Suppressor macrophage treated with lipopolysaccharide for 4 hours (primary cell): ENCODE measurements around the gene IGFBP5.

Experiments
- DNase-seq: peaks from one replicate; pipeline ENCODE4 v3.0.0-alpha.2; 2020

The IGFBP5 gene

DNA sequence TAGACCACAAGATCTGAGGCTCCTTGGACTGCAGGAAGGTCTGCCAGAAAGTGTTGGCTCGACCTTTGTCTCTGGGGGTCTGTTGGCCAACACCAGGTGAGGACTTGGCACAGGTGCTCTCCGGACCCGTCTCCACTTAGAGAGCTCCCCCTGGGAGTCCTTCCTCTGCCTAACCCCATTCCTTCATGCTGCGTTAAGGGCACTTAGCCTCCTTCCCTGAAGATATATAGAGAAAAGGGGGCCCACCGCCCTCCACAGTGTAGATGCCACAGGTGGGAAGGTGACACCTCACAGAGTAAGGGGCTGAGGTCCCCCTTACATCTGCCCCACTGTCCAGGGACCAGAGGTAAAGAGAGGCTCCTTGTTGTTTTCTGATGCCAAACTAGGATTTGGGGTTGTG, 8.2 kb downstream of the IGFBP5 start:
- DNase-seq = no peak

DNA sequence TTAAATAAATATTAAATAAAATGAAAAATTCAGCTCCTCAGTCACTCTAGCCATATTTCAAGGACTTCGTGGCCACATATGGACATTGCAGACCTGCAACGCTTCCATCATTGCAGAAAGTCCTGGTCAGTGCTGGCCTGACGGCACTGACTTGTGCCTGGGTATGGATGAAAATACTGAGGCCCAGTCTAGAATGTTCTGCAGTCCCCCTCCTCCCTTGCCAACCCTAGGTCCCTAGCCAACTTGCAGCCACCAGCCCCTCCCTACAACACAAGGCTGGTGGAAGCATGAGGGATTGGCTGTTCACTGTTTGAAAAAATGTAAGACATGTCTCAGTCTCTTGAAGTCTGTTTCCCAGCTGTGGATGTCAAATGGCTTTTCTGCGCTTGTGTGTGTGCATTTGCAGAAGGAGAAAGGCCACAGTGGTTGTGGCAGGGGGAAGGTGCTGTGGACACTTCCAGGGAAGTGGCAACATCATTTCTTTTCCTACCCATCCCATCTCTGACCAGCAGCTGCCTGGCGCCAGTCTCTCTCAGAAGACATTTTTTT, 9.9 kb downstream of the IGFBP5 start:
- no peak for DNase-seq

DNA sequence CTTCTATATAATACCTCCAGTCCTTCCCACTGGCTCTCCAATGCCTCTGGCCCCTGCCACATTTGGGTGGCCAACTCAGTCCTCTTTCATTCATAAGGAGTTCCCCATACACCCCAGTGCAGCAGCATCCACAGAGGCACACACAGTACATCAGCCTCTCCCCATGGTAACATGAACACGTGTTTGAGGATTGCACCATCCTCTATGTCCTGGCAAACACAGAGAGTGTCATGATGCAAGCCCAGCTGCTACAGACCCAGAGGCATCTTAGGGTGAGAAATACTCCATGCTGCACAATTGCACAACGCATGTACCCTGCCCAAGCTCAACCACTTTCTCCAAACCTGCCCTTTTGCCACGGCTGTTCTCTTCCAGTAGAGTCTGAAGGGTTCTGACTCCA, 11.5 kb downstream of the IGFBP5 start:
- peak; percentile 82 for DNase-seq

DNA sequence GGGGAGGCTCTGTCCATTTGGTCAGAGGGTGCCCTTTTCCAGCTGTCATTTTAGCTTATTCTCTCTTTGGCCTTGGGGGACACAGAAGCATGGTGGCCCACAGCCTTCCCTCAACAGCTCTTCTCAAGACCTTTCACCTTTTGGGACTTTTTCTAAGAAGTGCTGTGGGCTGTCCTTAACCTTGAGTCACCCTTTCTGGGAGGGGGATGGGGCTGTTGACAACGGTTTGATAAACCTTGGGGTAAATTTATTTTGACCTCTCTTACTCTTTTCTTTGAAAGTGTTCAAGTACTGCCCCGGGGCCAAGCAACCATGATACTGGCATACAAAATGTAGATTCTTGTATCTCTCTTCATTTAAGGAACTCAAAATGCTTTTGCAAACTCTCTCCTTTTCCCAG, 13.7 kb downstream of the IGFBP5 start:
- DNase-seq = no peak

DNA sequence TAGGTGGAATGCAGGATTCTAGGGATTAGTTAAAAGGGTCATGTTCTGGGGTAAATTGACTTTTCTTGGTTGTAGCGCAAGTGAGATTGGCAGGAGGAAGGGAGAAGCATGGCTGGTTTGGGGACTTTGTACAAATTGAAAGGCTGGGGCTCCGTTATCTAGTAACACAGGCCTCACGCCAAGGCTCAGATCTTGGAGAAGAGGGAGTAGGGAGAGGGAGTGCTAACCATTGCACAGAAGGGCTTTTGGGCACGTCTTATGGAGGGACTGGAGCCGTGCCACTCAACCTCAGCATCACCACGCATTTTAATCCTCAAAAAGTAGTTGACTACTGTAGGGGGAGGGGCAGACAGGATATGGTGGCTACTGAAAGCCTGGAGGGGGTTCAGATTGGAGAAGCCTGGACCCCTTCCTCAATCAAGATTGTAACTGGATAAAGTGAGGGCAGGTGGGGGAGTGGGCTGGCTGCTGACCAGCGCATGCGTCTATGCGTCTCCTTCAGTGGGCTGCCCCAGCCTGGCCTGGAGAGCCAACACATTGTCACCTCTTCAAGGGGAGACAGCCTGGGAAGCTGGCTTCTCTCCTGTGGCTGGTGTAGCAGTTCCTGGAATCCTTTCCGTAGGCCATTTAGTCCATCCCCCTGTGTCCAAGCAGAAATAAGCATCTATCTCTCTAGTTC, 14.3 kb downstream of the IGFBP5 start:
- DNase-seq = no peak

DNA sequence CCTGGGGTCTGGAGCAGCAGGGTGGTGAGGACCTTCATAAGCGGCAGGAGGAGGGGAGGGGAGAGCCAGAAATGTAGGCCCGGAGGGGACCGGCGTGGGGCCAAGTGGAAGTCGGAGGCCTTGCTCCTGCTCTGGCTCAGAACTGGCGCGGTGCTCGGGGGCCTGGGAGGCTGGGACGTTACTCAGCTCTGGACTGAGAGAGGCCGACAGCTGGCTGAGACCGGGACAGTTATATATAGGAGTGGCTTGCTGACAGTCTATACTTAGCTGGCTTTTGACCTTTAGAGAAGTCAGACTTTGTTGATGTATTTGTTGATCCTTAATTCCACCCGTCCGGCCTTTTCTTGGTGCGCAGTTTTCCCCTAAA, 15.7 kb downstream of the IGFBP5 start:
- DNase-seq = no peak

DNA sequence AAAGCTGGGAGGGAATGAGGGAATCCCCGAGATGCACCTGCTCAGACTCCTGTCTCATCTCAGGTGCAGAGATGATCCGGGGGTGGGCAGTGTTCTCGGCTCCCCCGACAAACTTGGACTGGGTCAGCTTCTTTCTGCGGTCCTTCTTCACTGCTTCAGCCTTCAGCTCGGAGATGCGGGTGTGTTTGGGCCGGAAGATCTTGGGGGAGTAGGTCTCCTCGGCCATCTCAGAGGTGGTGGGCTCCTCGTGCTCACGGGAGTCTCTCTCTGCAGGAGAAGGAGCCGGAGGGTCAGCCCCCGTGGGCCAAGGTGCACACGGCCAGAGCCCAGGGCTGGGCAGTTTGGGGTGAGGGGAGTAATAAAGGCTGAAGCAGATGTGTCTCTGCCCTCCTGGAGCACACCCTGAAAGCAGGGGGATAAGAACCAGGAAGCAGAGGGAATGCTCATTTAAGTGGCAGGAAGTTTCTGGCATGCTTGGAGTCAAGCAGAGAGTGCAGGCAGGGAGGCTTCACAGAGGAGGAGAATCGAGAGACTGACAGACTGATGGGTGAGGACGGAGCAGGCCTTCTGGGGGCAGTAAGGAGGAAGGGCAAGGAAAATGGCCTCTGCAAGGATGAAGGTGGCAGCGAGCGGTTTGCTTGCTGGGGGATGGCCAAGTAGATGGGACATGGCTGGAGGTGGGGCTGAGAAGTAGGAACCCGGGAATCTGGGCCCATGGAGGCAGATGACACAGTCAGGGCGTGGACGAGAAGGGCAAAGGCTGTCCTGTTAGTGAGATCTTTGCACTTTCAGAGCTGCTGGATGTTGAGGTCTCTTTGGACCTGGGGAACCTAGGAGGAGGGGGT, 16.3 kb downstream of the IGFBP5 start:
- DNase-seq = no peak

DNA sequence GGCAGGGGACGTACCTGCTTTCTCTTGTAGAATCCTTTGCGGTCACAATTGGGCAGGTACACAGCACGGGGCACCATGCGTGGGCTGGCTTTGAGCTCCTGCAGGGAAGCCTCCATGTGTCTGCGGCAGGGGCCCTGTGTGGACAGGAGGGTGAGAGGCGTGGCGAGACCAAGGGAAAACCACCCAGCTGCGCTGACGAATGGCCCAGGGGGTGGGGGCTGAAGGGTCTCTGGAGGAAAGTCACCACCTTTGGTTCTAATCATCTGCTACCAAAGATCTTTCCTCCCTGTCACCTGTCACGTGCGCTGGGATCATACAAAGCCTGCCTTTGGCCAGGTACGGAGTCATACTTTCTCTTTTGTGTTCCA, 17.3 kb downstream of the IGFBP5 start:
- DNase-seq = no peak

DNA sequence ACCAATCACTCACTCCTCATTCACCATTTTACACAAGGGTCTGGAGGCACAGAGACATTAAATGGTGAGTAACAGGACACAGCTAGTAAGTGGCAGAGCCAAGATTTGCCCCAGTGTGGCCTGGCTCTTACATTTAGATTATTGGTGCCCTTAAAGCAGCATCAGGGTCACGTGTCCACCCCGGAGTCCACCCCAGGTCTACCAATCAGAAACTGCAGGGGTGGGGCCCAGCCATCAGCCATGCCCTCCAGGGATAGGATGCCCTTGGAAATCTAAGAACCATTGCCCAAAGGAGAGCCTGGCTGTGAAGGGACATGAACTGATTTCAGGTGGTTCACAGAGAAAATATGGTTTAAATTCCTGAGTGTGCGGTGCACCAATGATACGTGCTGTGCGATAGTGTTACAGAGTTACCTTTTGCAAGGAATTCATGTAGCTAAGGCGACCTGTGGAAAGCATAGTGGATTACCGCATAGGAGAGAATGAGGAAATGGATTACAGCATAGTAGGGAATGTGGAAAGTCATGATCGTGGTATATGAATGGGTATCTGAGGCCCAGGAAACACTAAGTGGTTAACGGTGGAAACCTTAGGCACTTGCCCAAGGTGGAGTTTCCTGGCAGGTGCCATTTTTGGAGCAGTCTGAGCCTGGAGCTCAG, 17.8 kb downstream of the IGFBP5 start:
- no peak for DNase-seq

DNA sequence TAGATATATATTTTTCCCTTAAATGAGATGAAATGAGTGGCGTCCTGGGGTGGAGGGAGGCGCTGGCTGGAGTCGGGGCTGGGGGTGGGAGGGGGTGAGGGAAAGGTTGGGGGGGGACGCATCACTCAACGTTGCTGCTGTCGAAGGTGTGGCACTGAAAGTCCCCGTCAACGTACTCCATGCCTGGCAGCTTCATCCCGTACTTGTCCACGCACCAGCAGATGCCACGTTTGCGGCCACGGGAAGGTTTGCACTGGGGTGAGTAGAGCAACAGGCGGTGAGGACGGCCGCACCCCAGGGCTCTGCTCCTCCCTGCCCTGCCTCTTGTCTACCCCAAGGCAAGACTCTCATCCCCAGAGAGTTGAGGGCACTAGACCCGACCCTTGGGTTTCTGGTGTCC, 18.7 kb downstream of the IGFBP5 start:
- no peak for DNase-seq

DNA sequence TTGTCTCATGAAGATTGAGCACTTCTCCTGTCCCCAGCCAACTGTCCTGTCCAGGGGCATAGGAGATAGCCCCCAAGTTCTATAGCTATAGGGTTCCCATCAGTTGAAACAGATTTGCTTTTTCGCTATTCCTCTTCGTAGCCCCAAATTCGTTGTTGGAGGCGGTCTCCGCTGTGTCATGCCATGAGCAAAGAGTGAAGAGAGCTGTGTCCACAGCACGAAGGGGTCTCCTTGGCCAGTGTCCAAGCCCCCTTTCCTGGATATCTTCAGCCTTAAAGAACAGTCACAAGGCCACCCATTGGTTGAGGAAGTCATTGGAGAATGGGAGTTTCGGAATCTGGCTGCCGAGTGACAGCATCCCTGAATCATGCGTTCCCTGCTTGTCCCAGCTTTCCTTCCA, 21.0 kb downstream of the IGFBP5 start:
- no peak for DNase-seq

DNA sequence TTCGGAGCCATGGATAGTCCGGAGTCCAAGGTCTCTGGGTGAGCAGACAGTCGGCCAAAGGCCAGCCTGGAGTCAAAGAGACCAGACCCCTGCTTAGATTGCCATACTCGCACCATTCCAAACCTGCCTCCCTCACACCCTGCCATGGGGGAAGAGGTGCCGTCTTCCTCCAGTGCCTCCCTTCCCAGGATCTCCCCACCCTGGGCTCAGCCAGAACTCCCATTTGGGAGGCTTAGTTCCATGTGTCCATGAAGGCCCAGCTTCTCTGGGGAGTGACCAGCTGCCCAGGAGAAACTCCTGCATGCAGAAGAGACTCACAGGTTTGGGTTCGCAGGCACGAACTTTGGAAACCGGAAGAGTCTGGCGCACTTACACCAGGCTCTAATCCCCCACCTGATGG, 21.7 kb downstream of the IGFBP5 start:
- DNase-seq = no peak

DNA sequence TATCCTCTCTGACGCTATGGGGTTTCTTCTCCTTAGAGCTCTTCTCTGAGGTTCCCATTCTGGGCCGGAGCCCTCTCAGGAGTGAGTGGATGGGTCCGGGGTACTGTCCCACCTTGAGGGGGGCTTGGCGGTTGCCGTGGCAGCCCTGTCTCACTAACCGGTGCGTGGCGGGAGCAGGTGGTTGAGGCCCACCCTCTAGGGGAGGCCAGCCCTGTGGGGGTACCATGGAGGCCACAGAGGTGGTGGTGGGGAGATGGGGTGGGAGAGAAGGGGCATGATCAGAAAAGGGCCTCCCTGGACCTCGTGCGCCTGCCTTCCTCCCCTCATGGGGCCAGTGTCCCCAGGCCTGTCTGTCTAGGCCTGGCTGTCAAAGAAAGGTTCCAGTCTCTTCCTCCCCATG, 22.3 kb downstream of the IGFBP5 start:
- DNase-seq = no peak

DNA sequence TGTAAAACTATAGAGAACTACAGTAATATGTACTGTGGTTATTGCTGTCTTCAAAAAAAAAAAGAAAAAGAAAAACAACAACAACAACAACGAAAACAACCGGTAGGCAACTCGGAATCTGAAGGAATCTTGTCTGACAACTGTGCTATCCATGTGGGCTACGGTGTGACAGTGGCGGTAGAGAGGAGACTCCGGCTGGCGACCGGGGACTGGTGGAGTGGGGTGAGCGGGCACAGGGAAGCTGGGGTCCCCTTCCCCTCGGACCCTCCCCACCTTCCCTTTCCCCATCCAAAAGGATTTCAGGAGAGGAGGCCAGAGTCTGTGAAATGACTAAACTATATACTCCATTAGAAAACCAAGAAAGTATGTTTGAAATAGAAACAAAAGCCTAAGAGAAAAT, 22.9 kb downstream of the IGFBP5 start:
- no peak for DNase-seq

DNA sequence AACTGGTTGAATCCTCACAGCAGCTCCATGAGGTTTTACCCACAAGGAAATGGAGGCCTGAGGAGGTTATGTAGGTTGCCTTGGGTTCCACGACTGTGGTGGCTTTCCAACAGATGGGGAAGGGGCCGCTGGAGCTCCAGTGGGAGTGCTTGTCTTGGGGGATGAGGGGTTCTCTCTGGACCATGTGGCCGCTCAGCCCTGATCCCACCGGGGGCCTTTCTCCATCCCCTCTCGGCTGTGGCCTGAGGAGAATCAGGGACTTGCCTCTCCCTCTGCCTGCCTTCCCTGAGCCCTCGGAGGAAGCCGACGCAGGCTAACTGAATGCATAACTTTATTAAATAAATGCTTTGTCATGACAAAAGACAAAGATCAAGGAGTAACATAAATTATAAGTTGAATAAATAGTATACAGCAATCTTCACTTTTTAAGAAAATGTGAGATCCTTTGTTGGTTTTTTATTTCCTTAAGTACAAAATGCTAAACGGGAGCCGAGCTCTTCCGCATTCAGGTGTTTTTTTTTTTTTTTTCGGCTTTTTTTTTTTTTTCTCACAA, 23.5 kb downstream of the IGFBP5 start:
- DNase-seq = no peak

DNA sequence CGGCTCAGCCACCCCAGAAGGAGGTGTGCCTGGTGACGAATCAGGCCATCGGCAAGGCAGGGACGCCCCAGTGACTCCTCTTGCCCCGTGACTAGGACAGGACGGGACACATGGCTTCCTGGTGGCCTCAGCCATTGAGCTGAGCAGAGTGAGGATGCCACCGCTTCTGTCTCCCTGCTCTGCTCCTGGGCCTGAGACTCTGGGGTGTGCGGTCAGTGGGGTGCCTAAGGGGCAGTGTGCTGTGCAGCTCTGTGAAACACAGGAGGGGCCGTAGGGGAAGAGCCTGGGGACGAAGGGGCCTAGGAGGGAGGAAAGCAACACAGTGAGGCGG, 24.3 kb downstream of the IGFBP5 start:
- no peak for DNase-seq

DNA sequence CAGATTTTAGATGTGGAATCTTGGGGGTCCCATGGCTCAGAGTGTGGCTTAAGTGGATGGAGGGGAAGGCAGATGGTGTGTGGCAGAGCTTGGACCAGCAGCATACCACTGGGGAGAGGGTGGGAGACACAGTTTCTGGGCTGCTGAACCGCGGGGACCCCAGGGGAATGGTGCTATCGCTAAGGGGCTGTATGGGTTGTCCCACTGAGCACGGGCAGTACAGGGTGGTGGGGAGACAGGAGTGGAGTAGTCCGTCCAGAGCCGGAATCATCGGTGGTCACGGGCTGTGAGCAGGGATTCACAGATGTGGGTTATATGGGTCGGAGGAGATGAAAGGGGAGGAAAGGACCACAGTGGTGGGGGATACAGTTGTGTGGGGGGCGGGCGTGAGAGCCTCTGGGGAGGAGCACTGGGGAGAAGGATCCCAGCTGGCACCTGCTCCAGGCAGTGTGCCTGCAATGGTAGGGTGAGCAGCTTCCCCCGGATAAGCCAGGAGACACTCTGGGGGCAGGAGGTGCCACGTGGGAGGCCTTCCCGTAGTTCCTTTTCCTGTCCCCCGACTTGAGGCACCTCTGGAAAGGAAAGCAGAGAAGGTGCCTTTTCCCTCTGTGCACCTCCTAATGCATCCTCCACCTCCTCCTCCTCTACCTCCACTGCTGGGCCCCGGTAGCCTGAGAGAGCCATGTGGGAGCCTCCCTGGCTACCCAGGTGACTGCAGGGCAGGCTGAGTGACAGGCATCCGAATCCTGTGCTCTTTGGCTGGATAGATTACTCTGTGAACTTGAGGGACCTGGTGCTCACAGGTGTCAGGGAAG, 24.9 kb downstream of the IGFBP5 start:
- no peak for DNase-seq

DNA sequence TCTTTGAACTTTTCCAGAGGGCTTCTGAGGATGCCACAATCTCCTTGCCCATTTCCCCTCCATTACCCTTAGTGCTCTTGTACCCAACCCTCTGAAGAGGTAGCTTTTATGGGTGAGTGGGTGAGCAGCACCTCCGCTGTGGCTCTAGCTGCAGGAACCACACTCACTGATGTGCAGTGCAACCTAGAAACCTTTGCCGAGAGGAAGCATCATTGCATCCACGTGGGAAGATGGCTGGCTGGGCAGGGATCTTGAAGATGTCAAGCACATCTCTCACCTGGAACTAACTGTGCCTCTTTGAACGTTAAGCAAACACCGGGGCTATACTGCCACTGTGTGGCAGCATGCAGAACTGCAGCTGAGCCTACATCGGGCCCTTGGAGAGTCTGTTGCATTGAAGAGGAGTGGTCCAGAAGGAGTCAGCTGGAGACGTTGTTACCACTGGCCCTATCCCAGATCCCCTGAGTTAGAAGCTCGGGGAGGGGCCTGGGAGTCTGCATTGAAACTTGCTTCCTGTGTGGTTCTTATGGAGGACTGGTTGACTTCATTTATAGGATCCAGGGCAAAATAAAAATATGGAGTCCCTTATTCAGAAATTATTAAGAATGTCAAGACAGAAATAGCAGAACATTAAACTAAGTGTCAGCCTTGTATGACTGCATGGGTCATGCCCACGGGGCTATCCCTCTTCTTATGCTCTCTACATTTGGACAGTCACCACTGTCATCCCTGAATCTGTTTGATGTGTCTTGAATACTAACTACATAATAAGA, 28.7 kb downstream of the IGFBP5 start:
- DNase-seq = peak; percentile 78

DNA sequence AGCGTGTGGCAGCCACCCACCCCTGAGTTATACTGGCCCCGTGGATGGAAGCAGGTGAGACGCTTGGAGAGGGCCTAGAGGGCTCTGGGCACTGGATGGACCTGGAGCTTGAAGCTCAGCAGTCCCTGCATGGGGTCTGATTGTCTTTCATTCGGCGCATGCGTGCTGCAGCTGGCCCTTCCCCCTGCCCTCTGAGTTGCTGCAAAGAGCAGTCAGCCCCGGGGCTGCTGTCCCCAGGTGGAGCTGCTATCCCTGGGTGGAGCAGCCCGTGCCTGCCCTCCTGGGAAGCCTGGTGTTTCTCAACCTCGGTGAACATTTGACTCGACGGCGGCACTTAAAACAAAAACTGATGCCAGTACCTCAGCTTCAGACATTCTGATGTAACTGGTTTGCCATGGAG, 29.6 kb downstream of the IGFBP5 start:
- DNase-seq = no peak

DNA sequence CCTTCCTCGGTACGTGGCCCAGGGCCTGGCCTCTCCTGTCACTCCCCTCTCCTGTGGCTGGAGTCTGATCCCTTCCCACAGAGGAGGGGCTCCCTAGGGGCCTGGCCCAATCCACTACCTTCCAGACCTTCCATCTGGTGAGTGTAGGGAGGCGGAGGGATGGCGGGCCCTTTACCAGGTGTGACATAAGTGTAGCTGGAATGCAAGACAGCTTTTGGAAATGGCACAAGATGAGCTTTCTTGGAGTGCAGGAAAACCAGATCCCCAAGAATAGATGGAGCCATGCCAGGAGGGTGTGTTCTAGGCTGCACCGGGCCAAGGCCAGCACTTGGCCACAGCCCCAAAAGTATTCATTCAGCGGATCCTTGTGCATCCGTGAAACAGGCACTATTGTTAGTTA, 30.1 kb downstream of the IGFBP5 start:
- DNase-seq = no peak

DNA sequence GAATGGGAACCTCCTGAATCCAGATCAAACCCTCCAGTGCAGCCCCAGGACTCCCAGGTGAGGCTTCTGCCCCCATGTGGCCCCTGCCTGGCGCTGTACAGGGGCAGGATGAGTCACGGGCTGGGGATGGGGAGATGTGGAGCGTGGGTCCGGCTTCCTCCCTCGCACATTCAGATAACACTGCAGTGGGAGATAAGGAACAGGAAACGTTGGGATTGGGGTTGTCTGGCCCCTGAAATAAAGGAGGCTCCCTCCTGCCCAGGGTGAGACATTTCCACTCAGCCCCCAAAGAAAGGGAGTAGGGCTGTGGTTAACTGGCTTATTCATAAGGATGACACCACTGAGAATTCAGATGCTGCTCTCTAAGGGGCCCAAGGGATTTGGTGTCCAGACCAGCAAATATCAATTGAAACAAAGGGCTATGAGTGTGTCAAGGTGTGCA, 30.7 kb downstream of the IGFBP5 start:
- DNase-seq = no peak

DNA sequence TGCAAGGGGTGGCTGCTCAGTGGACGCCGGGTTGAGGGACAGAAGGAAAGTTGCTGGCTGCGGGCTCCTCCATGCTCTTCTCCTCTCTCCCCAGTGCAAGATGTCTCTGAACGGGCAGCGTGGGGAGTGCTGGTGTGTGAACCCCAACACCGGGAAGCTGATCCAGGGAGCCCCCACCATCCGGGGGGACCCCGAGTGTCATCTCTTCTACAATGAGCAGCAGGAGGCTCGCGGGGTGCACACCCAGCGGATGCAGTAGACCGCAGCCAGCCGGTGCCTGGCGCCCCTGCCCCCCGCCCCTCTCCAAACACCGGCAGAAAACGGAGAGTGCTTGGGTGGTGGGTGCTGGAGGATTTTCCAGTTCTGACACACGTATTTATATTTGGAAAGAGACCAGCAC, 31.5 kb downstream of the IGFBP5 start:
- DNase-seq = no peak
